COLO668 (cell line): ENCODE results near the gene SPATA31A1.
"Not testable (repeated sequence)": the region's sequence is repeated elsewhere in the genome, so short reads cannot be mapped to it uniquely, and the experiment has no call there.

Experiments
- DNase-seq: peaks from one replicate; lab custom pipeline; 2025; ENCODE audit not compliant: unreplicated experiment; lab: John Stamatoyannopoulos, UW

The SPATA31A1 gene

GRCh38 chr9:39355369-39355768 is at the start of gene SPATA31A1:
Gene SPATA31A1 (plus strand): TSS chr9:39355669. CDS start chr9:39355731, 62 bp downstream.
- DNase-seq, result not testable (repeated sequence)

- not testable (repeated sequence) for DNase-seq
These were observed 52.1 kb downstream of the SPATA31A1 start for GRCh38 chr9:39407261-39408204.

GRCh38 chr9:39411254-39411940 is 55.9 kb downstream of the SPATA31A1 start:
- not testable (repeated sequence) for DNase-seq
